ENCODE data around the gene WDR5. TPM values are rescaled to one million over a fixed set of nuclear protein-coding genes. Genes with fewer than 3 reads are reported as not detected.
"Not testable (repeated sequence)": the region's sequence is repeated elsewhere in the genome, so short reads cannot be mapped to it uniquely, and the experiment has no call there.

The WDR5 gene
- total RNA-seq, 4 donors from 2014 or later: 24.1 to 40.1 (median 27.1) TPM

DNA sequence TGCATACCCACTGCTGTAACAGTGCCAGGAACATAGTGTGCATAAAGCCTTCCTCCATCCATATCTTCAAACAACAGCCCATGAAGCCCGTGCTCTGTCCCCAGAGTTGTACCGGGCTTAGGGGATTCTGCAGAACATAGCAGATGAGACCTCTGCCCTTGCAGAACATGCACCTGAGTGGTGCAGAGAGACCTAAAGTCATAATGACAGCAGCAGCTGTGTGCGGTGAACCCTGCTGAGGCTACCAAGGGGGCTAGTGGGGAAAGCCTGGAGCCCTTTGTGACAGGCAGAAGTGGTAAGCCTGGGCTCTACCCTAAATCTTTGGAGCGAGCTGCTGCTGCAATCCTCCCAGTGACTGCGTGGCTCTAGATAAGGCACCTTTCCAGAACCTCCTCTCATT is 35.8 kb upstream of the WDR5 start:
- 84 to 85% methylated on average over 4 of the region's 5 CpGs for WGBS, 2 donors
- no peaks in the 10 kb centered on the region for H3K4me1 ChIP-seq
- no peak for DNase-seq
- H3K27ac ChIP-seq: no peak overlapping the region
- no peaks in the 10 kb centered on the region for H3K27me3 ChIP-seq
- intact Hi-C loops (cut with DNase I): no loop called here
- H3K9me3 ChIP-seq: no peaks in the 10 kb centered on the region
- no peaks in the 10 kb centered on the region for H3K36me3 ChIP-seq
- no peak overlapping the region for H3K4me3 ChIP-seq (replicated peaks in 1 of 3)
- TF ChIP-seq, protein P1, sequence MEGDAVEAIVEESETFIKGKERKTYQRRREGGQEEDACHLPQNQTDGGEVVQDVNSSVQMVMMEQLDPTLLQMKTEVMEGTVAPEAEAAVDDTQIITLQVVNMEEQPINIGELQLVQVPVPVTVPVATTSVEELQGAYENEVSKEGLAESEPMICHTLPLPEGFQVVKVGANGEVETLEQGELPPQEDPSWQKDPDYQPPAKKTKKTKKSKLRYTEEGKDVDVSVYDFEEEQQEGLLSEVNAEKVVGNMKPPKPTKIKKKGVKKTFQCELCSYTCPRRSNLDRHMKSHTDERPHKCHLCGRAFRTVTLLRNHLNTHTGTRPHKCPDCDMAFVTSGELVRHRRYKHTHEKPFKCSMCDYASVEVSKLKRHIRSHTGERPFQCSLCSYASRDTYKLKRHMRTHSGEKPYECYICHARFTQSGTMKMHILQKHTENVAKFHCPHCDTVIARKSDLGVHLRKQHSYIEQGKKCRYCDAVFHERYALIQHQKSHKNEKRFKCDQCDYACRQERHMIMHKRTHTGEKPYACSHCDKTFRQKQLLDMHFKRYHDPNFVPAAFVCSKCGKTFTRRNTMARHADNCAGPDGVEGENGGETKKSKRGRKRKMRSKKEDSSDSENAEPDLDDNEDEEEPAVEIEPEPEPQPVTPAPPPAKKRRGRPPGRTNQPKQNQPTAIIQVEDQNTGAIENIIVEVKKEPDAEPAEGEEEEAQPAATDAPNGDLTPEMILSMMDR (IDR thresholded peaks at IDR 0.05): no peak
- TF ChIP-seq POLR2A (IDR thresholded peaks at IDR 0.05): no peak

DNA sequence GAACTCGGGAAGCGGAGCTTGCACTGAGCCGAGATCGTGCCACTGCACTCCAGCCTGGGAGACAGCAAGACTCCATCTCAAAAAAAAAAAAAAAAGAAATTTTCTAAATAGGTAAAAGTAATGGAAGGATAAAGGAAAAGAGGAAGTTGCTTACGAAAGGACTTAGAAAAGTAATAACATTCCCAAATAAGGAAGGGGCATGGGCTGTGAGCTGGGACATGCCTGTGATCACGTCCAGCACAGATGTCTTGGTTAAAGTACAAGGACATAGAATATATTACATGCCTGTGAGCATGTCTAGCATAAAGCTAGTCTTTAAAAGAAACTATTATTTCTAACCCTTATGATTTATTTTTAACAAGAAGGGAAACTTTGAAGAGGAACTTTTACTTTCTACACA is 34.7 kb upstream of the WDR5 start:
- H3K4me3 ChIP-seq (replicated peaks in 1 of 3); H3K27ac ChIP-seq; H3K36me3 ChIP-seq; H3K4me1 ChIP-seq; intact Hi-C loops (cut with DNase I); H3K9me3 ChIP-seq; H3K27me3 ChIP-seq; DNase-seq: not testable (repeated sequence)
- WGBS, 2 donors: 72 to 84% methylated on average over 6 of the region's 6 CpGs

DNA sequence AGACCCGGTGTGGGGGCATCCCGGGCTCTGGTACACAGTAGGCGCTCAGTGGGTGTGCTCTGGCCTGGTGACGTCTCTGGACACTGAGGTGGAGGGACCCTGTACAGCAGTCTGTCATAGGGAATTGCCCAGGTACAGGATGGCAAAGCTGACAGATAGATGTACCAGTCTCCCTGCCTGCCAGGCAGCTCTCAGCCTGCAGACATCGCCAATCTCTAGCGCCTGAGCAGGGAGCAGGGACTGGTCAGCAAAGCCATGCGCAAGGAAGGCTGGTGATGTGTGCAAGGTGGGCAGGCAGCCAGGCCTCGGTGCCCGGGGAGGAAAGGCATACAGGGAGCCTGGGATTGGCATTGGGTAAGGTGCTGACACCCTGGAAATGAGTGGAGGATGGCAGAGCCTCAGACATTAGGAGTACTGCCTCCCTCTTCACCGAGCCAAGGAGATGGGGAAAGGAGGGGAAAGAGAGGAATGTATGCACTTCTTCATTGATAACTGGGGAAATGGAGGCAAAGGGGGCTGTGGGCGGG is 34.2 kb upstream of the WDR5 start:
- intact Hi-C loops (cut with DNase I): no loop called here
- no peaks in the 10 kb centered on the region for H3K9me3 ChIP-seq
- no peak for TF ChIP-seq POLR2A (IDR thresholded peaks at IDR 0.05)
- TF ChIP-seq, protein P1 (IDR thresholded peaks at IDR 0.05): no peak
- no peak overlapping the region for H3K4me3 ChIP-seq (replicated peaks in 1 of 3)
- H3K27me3 ChIP-seq: no peaks in the 10 kb centered on the region
- H3K27ac ChIP-seq: no peak overlapping the region
- no peak for DNase-seq
- 73 to 75% methylated on average over 8 to 11 of the region's 11 CpGs for whole genome bisulfite sequencing, 2 donors
- H3K4me1 ChIP-seq: no peaks in the 10 kb centered on the region
- no peaks in the 10 kb centered on the region for H3K36me3 ChIP-seq

DNA sequence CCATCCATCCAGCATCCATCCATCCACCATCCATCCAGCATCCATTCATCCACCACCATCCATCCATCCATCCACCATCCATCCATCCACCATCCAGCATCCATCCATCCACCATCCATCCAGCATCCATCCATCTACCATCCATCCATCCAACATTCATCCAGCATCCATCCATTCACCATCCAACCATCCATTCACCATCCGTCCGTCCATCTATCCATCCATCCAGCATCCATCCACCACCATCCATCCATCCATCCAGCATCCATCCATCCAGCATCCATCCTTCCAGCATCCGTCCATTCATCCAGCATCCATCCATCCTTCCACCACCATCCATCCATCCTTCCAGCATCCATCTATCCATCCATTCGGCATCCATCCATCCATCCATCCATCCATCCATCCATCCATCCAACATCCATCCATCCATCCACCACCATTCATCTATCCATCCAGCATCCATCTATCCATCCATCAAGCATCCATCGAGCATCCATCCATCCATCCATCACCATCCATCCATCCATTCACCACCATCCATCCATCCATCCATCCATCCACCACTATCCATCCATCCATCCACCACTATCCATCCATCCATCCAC is 32.4 kb upstream of the WDR5 start:
- Histone ChIP-seq H3K36me3 (no peaks in the 10 kb centered on the region), H3K4me1 (no peaks in the 10 kb centered on the region), H3K4me3 (replicated peaks in 1 of 3) (no peak overlapping the region), H3K9me3 (no peaks in the 10 kb centered on the region), H3K27ac (no peak overlapping the region), H3K27me3 (no peaks in the 10 kb centered on the region)
- 75 to 81% methylated on average over 5 of the region's 5 CpGs for WGBS, 2 donors
- intact Hi-C loops (cut with DNase I): no loop called here
- DNase-seq: no peak
- no peak for TF ChIP-seq POLR2A (IDR thresholded peaks at IDR 0.05)
- TF ChIP-seq, protein P1 (IDR thresholded peaks at IDR 0.05): no peak

DNA sequence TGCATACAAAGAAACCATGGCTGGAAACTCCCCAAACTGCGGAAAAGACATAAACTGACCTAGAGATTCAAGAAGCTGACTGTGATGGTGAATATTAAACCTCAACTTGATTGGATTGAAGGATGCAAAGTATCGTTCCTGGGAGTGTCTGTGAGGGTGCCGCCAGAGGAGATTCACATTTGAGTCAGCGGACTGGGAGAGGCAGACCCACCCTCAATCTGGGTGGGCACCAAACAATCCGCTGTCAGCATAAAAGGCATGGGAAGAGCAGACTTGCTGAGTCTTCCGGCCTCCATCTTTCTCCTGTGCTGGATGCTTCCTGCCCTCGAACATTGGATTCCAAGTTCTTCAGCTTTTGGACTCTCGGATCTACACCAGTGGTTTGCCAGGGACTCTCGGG is 24.8 kb upstream of the WDR5 start:
- Histone ChIP-seq H3K4me1 (peaks cover 0 to 6% of the 10 kb centered on the region in 2 donors), H3K9me3 (no peaks in the 10 kb centered on the region), H3K4me3 (replicated peaks in 1 of 3) (no peak overlapping the region), H3K36me3 (no peaks in the 10 kb centered on the region), H3K27me3 (no peaks in the 10 kb centered on the region), H3K27ac (no peak overlapping the region)
- TF ChIP-seq, protein P1 (IDR thresholded peaks at IDR 0.05): no peak
- TF ChIP-seq POLR2A (IDR thresholded peaks at IDR 0.05): no peak
- intact Hi-C loops (cut with DNase I): no loop called here
- no peak for DNase-seq
- WGBS, 2 donors: 82 to 95% methylated on average over 9 of the region's 9 CpGs
